K562 (cell line): ENCODE measurements around the gene CFAP69. TPM values are rescaled to one million over a fixed set of nuclear protein-coding genes. Genes with fewer than 3 reads are reported as not detected.

Source experiments
- ATAC-seq: fragments of 200-7000 bp; cut with Tn5 transposase; 3 replicates; pipeline ENCODE4 v1.9.1; 2020; ENCODE audit warnings: moderate library complexity
- BruUV-seq: library from RNA; stranded (reverse); fragments of 400-500 nt; replicated peaks from 2 replicates; lab custom pipeline; 2021; lab: Mats Ljungman, UMichigan
- CTCF ChIA-PET: fragments of 300-600 bp; formaldehyde crosslinking; extraction: SDS; loops from one replicate; lab custom pipeline; 2021; ENCODE audit warnings: low intra/inter-chr PET ratio; lab: Yijun Ruan, JAX
- POLR2A ChIA-PET: fragments of 300-600, 350-650 bp; sonication (Branson Sonifier 250); formaldehyde crosslinking; extraction: SDS; loops from one replicate; lab custom pipeline; 2021; ENCODE audit warnings: antibody characterized with exemption, inconsistent platforms; lab: Yijun Ruan, JAX
- DNase-seq, 4 experiments: peaks; one replicate each; pipeline versions ENCODE4 v3.0.0 to v3.0.0-alpha.2; 2011 to 2018; ENCODE audit warnings: low spot score in 3 of 4, mixed read lengths in 3 of 4; ENCODE audit errors: extremely low read depth in 1 of 4
- FAIRE-seq: peaks from 2 replicates; lab custom pipeline; 2011; peaks lifted over from hg19 to GRCh38; lab: Jason Lieb, UNC
- H2AFZ ChIP-seq: 2 replicates; pipeline ENCODE4 v1.6.0; 2011; ENCODE audit warnings: low read depth, low read length, control low read depth, inconsistent platforms
- H3K27ac ChIP-seq: fragments of 200-600 bp; 3 replicates; pipeline ENCODE4 v1.8.0; 2011; ENCODE audit warnings: low read depth, mild to moderate bottlenecking, control low read depth, inconsistent platforms, low read length, moderate library complexity, mixed read lengths; ENCODE audit errors: extremely low read depth
- H3K27me3 ChIP-seq, 2 experiments: fragments of 300-600 bp in 1 of 2; 2 replicates in 1 of 2; 3 replicates in 1 of 2; pipeline versions ENCODE4 v1.6.0 to v1.8.0; 2011; ENCODE audit warnings: inconsistent platforms in 2 of 2, low read length in 2 of 2, mild to moderate bottlenecking in 1 of 2, mixed read lengths in 1 of 2, moderate library complexity in 1 of 2; ENCODE audit not compliant: control insufficient read depth in 2 of 2, insufficient read depth in 2 of 2
- H3K36me3 ChIP-seq: fragments of 300-600 bp; 3 replicates; pipeline ENCODE4 v1.8.0; 2011; ENCODE audit warnings: mild to moderate bottlenecking, low read length, inconsistent platforms; ENCODE audit not compliant: control insufficient read depth, insufficient read depth
- H3K4me1 ChIP-seq, 2 experiments: fragments of 200-600 bp in 1 of 2; replicated peaks in 1 of 2; 2 replicates in 1 of 2; 3 replicates in 1 of 2; pipeline versions ENCODE4 v1.5.1 to v1.8.0; 2011; ENCODE audit warnings: inconsistent platforms in 2 of 2, low read length in 2 of 2, mild to moderate bottlenecking in 1 of 2, mixed read lengths in 1 of 2, moderate library complexity in 1 of 2; ENCODE audit not compliant: control insufficient read depth in 2 of 2, insufficient read depth in 2 of 2
- H3K4me2 ChIP-seq: 2 replicates; pipeline ENCODE4 v1.6.1; 2011; ENCODE audit warnings: low read length, control low read depth, inconsistent platforms, mixed read lengths; ENCODE audit not compliant: insufficient read depth
- H3K4me3 ChIP-seq: fragments of 200-600 bp; sonication (generic), shearing (Covaris generic); 2 replicates; pipeline ENCODE4 v1.5.1; 2016; ENCODE audit warnings: control low read depth, inconsistent platforms
- H3K79me2 ChIP-seq: fragments of 200-600 bp; 3 replicates; pipeline ENCODE4 v1.8.0; 2011; ENCODE audit warnings: low read length, inconsistent platforms; ENCODE audit not compliant: control insufficient read depth, insufficient read depth
- H3K9ac ChIP-seq, 2 experiments: 2 replicates each; pipeline versions ENCODE4 v1.6.0 to v1.6.1; 2011; ENCODE audit warnings: low read depth in 2 of 2, low read length in 2 of 2, control low read depth in 1 of 2, inconsistent platforms in 1 of 2, mild to moderate bottlenecking in 1 of 2, mixed read lengths in 1 of 2; ENCODE audit not compliant: insufficient read depth in 1 of 2
- H3K9me1 ChIP-seq: one replicate; pipeline ENCODE4 v1.6.0; 2011; ENCODE audit warnings: inconsistent platforms, mild to moderate bottlenecking, low read length, moderate library complexity; ENCODE audit not compliant: control insufficient read depth, insufficient read depth
- H3K9me3 ChIP-seq: replicated peaks from 2 replicates; pipeline ENCODE4 v1.5.1; 2011; ENCODE audit warnings: low read depth, low read length, inconsistent platforms; ENCODE audit not compliant: control insufficient read depth, insufficient read depth
- H4K20me1 ChIP-seq: replicated peaks from 2 replicates; pipeline ENCODE4 v1.6.1; 2011; ENCODE audit warnings: low read length, inconsistent platforms, mixed read lengths; ENCODE audit not compliant: control insufficient read depth, insufficient read depth
- ARID3A ChIP-seq: IDR thresholded peaks from 2 replicates; pipeline ENCODE4 v1.6.1; 2012; ENCODE audit warnings: low read depth, low read length, improper control_type of control experiment, borderline replicate concordance
- CHD2 ChIP-seq: IDR thresholded peaks from 2 replicates; pipeline ENCODE4 v1.6.1; 2011; ENCODE audit warnings: low read depth, low read length
- E4F1 ChIP-seq: fragments of 250-450 bp; sonication (Bioruptor Pico); IDR thresholded peaks from 2 replicates; pipeline ENCODE4 v1.5.0; 2021; ENCODE audit warnings: mild to moderate bottlenecking, borderline replicate concordance
- FOXJ3 ChIP-seq: sonication (generic); formaldehyde crosslinking; IDR thresholded peaks from 2 replicates; pipeline ENCODE4 v1.4.0; 2020; ENCODE audit warnings: mild to moderate bottlenecking, missing genetic modification reagents
- FOXK1 ChIP-seq: sonication (generic); formaldehyde crosslinking; IDR thresholded peaks from 2 replicates; pipeline ENCODE4 v1.8.0; 2022; ENCODE audit warnings: missing genetic modification reagents, mild to moderate bottlenecking, borderline replicate concordance
- RBM25 ChIP-seq: fragments of 200-400 bp; formaldehyde crosslinking; IDR thresholded peaks from 2 replicates; pipeline ENCODE4 v1.6.1; 2018; ENCODE audit warnings: low read length, low read depth, moderate library complexity; ENCODE audit not compliant: severe bottlenecking
- RFX1 ChIP-seq: fragments of 450-650 bp; IDR thresholded peaks from 2 replicates; pipeline ENCODE4 v1.6.1; 2016; ENCODE audit warnings: mild to moderate bottlenecking, moderate library complexity
- SRF ChIP-seq, 2 experiments: fragments of 250-450, 450-650 bp in 1 of 2; sonication (Bioruptor Pico) in 1 of 2; sonication (generic) in 1 of 2; formaldehyde crosslinking; IDR thresholded peaks; 2 replicates each; pipeline versions ENCODE4 v1.5.0 to v1.5.1; 2020 to 2022; ENCODE audit warnings: mild to moderate bottlenecking in 1 of 2, missing genetic modification reagents in 1 of 2
- TRIM24 ChIP-seq, 2 experiments: fragments of 450-650 bp; IDR thresholded peaks; 2 replicates each; pipeline ENCODE4 v1.6.1; 2016
- TRIM28 ChIP-seq: fragments of 450-650 bp; IDR thresholded peaks from 2 replicates; pipeline ENCODE4 v1.6.1; 2017
- USF2 ChIP-seq: sonication (generic); formaldehyde crosslinking; IDR thresholded peaks from 2 replicates; pipeline ENCODE4 v1.5.0; 2020; ENCODE audit warnings: missing genetic modification reagents
- ZFP36 ChIP-seq: fragments of 150-350 bp; IDR thresholded peaks from 2 replicates; pipeline ENCODE4 v1.6.1; 2018; ENCODE audit warnings: low read length, low read depth; ENCODE audit not compliant: partially characterized antibody
- WGBS: fragments of 100-300 bp; shearing (Covaris generic); methylation state at CpG from one replicate; pipeline ENCODE4 v1.1.6; 2016; ENCODE audit warnings: low coverage, mixed read lengths; ENCODE audit not compliant: insufficient coverage; ENCODE audit errors: missing lambda C conversion rate; 5-methylcytosine and 5-hydroxymethylcytosine counted together
- in situ Hi-C: fragments of 300-500 bp; cut with MboI; formaldehyde crosslinking; loops from 4 replicates; pipeline ENCODE4 v1.15.0; 2018; ENCODE audit warnings: inconsistent platforms, mixed read lengths
- intact Hi-C: fragments of 100-400 bp; cut with micrococcal nuclease; formaldehyde crosslinking; loops from 2 replicates; pipeline ENCODE4 v1.14.2; 2022
- polyA plus RNA-seq, 8 experiments: library from polyadenylated mRNA; depleted of rRNA in 4 of 8; stranded (reverse) in 5 of 8; unstranded in 3 of 8; fragments of >200 nt; fragmentation: Nextera tagmentation in 2 of 8; fragmentation: Illumina TruSeq in 1 of 8; extraction: Ambion mirVana in 2 of 8; extraction: Trizol in 1 of 8; gene quantifications; 2 replicates each; pipeline versions ENCODE4 v1.2.1 to v1.2.3, GENCODE V29; 2011 to 2014; ENCODE audit warnings: inconsistent platforms in 1 of 8, missing spikeins in 1 of 8
- total RNA-seq, 7 experiments: library from RNA; depleted of rRNA in 6 of 7; stranded (reverse); fragments of >200 nt in 6 of 7; fragmentation: Illumina TruSeq in 2 of 7; extraction: Trizol in 2 of 7; gene quantifications; 2 replicates each; pipeline versions ENCODE4 v1.2.1 to v1.2.3, GENCODE V29; 2011 to 2021; ENCODE audit warnings: low replicate concordance in 1 of 7

CFAP69 gene
- total and polyA plus RNA-seq, 9 of the 15 experiments (the other 6 are each of a cell fraction or from before 2014, with no cell fraction given), result 0.24 to 5.1 (median 1.7) TPM

- intact Hi-C loops, result no loop called here
- H3K79me2 ChIP-seq, result no peaks in the 10 kb centered on the region
- no peaks in the 10 kb centered on the region for H3K4me1 ChIP-seq
- FAIRE-seq, result no peak
- no peak overlapping the region for H3K4me2 ChIP-seq
- no peaks in the 10 kb centered on the region for H4K20me1 ChIP-seq
- DNase-seq, result no peak
- H2AFZ ChIP-seq, result no peak overlapping the region
- WGBS, result 0% methylated on average over 3 of the region's 3 CpGs
- in situ Hi-C loops, result no loop called here
- H3K9ac ChIP-seq, result no peak overlapping the region
- H3K9me1 ChIP-seq, result no peaks in the 10 kb centered on the region
- BruUV-seq, result no TSS peak
- ChIA-PET CTCF (no interaction called here), POLR2A (interaction anchor here (0.6 to 0.7 kb wide), 3 partner anchors 10 to 163 kb away, joined by 3 read pairs; no protein-coding TSS in a partner anchor)
- H3K9me3 ChIP-seq, result no peaks in the 10 kb centered on the region
- no peaks in the 10 kb centered on the region for H3K36me3 ChIP-seq
- H3K27ac ChIP-seq, result no peak overlapping the region
- no peak for ATAC-seq
- TF ChIP-seq RFX1, result peak; percentile 58
- TF ChIP-seq SRF (CRISPR knock-in tag; IDR thresholded peaks at IDR 0.05), result no peak
- TF ChIP-seq, all 486 proteins: peak for 1
- H3K27me3 ChIP-seq, result no peaks in the 10 kb centered on the region
- H3K4me3 ChIP-seq, result no peak overlapping the region
Observed at GRCh38 chr7:90224195-90224594, 20.8 kb upstream of the CFAP69 start.

GRCh38 chr7:90225181-90225580 is 19.8 kb upstream of the CFAP69 start:
- no peak for ATAC-seq
- 1% methylated on average over 3 of the region's 3 CpGs for WGBS
- Histone ChIP-seq H3K9ac (no peak overlapping the region), H3K27me3 (no peaks in the 10 kb centered on the region), H3K79me2 (no peaks in the 10 kb centered on the region), H3K4me3 (no peak overlapping the region), H3K9me1 (no peaks in the 10 kb centered on the region), H3K4me1 (no peaks in the 10 kb centered on the region), H3K36me3 (no peaks in the 10 kb centered on the region), H2AFZ (no peak overlapping the region), H3K27ac (no peak overlapping the region), H4K20me1 (no peaks in the 10 kb centered on the region), H3K4me2 (no peak overlapping the region), H3K9me3 (no peaks in the 10 kb centered on the region)
- no peak for FAIRE-seq
- intact Hi-C loops (no loop called here), in situ Hi-C loops (no loop called here)
- ChIA-PET CTCF (no interaction called here), POLR2A (no interaction called here)
- no peak for DNase-seq
- BruUV-seq, result no TSS peak
- no peak for TF ChIP-seq CHD2
- TF ChIP-seq FOXK1, result no peak
- no peak for TF ChIP-seq ARID3A
- no peak for TF ChIP-seq FOXJ3
- no peak for TF ChIP-seq TRIM24 (IDR thresholded peaks at IDR 0.05)
- TF ChIP-seq RBM25, result no peak
- TF ChIP-seq TRIM28, result no peak
- no peak for TF ChIP-seq ZFP36
- no peak for TF ChIP-seq USF2 (CRISPR knock-in tag)
- no peak for TF ChIP-seq E4F1 (CRISPR knock-in tag)
